ENCODE measurements around the gene CATSPERE.
"Not testable (repeated sequence)": the region's sequence is repeated elsewhere in the genome, so short reads cannot be mapped to it uniquely, and the experiment has no call there.

CATSPERE gene

DNA sequence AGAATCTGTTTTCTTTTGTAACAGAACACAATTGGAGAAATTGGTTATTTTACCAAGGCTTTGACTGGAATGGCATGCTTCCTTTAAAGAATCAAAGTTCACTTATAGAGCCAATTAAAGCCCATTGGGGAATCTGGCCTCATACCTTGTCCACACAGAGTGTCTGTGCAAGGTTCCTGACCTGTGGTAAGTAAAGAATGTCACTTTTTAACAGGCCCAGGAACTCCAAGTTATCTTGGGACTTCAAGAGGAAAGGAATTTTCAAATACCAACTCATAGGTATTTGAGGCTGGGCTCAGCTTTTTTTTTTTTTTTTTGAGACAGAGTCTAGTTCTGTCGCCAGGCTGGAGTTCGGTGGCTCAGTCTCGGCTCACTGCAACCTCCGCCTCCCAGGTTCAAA lies 2.3 kb upstream of the CATSPERE start:
- H3K4me3 ChIP-seq (ENCODE audit: low read depth, low read length) = no peak overlapping the region
- TF ChIP-seq, protein P1, sequence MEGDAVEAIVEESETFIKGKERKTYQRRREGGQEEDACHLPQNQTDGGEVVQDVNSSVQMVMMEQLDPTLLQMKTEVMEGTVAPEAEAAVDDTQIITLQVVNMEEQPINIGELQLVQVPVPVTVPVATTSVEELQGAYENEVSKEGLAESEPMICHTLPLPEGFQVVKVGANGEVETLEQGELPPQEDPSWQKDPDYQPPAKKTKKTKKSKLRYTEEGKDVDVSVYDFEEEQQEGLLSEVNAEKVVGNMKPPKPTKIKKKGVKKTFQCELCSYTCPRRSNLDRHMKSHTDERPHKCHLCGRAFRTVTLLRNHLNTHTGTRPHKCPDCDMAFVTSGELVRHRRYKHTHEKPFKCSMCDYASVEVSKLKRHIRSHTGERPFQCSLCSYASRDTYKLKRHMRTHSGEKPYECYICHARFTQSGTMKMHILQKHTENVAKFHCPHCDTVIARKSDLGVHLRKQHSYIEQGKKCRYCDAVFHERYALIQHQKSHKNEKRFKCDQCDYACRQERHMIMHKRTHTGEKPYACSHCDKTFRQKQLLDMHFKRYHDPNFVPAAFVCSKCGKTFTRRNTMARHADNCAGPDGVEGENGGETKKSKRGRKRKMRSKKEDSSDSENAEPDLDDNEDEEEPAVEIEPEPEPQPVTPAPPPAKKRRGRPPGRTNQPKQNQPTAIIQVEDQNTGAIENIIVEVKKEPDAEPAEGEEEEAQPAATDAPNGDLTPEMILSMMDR (IDR thresholded peaks at IDR 0.05; ENCODE audit: low read depth, low read length) = no peak

DNA sequence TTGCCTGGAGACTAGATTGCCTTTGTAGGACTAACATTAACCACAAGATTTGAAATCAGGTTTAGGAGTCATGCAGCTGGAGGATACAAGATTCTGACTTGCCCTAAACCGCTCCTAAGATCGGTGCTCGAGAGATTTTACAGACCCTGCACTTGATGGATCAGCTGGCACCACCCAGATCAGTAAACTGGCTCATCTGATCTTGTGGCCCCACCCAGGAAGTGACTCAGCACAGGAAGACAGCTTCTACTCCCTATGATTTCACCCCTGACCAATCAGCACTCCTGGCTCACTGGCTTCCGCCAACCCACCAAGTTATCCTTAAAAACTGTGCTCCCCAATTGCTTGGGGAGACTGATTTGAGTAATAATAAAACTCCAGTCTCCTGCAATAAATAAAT lies 876 bp upstream of the CATSPERE start:
- H3K4me3 ChIP-seq (ENCODE audit: low read depth, low read length) = no peak overlapping the region
- TF ChIP-seq, protein P1 (IDR thresholded peaks at IDR 0.05; ENCODE audit: low read depth, low read length) = no peak

DNA sequence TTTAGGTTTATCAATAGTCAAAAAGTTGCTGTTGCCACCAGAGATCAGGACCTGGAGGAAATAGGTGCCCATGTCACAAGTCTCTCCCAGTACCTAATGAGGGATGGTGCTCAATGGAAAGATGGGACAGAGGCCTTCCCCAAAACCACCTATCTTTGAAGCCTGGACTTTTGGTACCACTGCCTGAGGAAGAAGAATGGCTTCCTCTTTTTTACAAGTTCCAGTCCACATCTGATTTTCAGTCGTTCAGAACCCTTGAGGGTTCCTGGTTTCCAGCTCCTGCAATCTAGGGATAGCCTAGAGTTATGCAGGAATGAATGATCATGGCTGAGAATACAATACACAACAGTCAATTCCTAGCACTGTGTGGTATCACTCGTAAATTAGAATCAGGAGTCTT lies 5.7 kb downstream of the CATSPERE start:
- TF ChIP-seq, protein P1 (IDR thresholded peaks at IDR 0.05; ENCODE audit: low read depth, low read length) = no peak
- no peak overlapping the region for H3K4me3 ChIP-seq (ENCODE audit: low read depth, low read length)

DNA sequence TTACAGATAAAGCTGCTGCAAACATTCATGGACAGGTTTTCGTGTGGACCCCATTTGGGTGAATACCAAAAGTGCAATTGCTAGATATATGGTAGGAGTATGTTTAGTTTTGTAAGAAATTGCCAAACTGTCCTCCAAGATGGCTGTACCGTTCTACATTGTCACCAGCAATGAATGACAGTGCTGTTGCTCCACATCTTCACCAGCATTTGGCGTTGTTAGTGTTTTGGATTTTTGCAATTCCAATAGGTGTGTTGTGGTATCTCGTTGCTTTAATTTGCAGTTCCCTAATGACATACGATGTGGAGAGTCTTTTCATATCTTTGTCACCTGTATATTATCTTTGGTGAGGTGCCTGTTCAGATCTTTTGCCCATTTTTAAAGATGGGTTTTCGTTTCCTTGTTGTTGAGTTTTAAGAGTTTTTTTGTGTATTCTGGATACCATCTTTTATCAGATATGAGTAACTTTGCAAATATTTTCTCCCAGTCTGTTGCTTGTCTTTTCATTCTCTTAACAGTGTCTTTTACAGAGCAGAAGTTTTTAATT lies 12.1 kb downstream of the CATSPERE start:
- TF ChIP-seq, protein P1 (IDR thresholded peaks at IDR 0.05; ENCODE audit: low read depth, low read length) = no peak
- no peak overlapping the region for H3K4me3 ChIP-seq (ENCODE audit: low read depth, low read length)

DNA sequence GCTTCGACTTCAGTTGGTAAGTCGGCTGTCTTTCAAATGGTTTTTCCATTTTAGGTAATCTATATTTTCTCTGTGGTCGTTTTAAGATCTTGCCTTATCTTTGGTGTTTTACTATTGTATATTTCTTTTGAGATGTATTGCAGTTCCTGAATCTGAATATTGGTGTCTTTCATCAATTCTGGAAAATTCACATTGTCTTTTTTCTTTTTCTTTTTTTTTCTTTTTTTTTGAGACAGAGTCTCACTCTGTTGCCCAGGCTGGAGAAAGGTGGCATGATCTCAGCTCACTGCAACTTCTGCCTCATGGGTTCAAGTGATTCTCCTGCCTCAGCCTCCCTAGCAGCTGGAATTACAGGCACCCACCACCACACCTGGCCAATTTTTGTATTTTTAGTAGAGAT lies 23.9 kb downstream of the CATSPERE start:
- H3K4me3 ChIP-seq (ENCODE audit: low read depth, low read length) = not testable (repeated sequence)

DNA sequence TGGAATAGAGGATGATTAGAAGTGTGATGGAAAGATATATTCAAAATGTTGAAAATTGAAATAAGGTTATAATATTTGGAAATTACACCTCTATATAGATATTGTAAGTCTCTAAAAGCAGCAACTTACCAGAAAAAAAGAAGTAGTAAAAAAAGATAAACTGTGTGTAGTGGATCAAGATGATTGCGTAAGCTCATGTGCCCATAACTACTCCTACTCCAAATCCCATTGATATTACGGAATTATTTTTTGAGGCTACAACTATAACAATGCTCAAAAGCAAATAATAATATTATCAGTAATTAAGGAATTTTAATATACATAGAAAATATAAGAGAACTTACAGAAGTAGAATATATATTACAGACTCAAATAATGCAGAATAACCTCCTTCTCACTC lies 33.6 kb downstream of the CATSPERE start:
- H3K4me3 ChIP-seq (ENCODE audit: low read depth, low read length) = no peak overlapping the region
- TF ChIP-seq, protein P1 (IDR thresholded peaks at IDR 0.05; ENCODE audit: low read depth, low read length) = no peak

DNA sequence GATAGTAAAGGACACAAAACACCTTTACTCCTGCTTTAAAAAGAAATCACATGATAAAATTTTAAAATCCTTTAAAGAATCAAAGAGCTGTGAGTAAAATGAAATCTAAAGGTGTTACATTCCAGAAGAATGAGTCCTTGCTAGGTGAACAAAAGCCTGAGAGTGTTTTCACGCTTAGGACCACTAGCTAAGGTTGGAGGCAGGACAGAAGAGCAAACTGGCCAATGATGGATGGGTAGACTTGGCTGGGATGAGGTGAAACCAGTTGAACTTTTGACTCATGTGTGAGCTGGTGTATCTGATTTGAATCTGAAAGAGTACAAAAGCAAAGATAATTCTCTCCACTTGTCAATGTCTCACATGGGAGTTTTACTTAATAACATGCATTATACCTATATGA lies 35.1 kb downstream of the CATSPERE start:
- H3K4me3 ChIP-seq (ENCODE audit: low read depth, low read length) = no peak overlapping the region
- TF ChIP-seq, protein P1 (IDR thresholded peaks at IDR 0.05; ENCODE audit: low read depth, low read length) = no peak

DNA sequence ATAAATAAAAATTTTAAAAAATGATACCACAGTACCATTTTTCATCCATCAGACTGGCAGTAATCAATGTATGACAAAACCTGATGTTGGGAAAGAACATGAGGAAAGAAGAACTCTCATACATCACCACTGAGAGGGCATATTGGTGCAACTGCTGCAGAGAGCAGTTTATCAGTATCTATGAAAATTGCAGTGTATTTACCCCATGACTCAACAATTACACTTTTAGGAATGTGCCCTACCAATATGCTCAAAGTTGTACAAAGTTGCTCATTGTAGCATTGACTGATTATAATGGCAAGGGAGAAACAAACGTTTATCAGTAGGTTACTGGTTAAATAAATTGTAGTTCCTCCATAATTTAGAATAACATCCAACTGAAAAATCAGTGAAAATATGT lies 36.7 kb downstream of the CATSPERE start:
- TF ChIP-seq, protein P1 (IDR thresholded peaks at IDR 0.05; ENCODE audit: low read depth, low read length) = no peak
- no peak overlapping the region for H3K4me3 ChIP-seq (ENCODE audit: low read depth, low read length)

DNA sequence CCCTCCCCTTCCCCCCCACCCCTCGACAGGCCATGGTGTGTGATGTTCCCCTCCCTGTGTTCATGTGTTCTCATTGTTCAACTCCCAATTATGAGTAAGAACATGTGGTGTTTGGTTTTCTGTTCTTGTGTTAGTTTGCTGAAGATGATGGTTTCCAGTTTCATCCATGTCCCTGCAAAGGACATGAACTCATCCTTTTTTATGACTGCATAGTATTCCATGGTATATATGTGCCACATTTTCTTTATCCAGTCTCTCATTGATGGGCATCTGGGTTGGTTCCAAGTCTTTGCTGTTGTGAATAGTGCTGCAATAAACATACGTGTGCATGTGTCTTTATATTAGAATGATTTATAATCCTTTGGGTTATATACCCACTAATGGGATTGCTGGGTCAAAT lies 38.4 kb downstream of the CATSPERE start:
- not testable (repeated sequence) for H3K4me3 ChIP-seq (ENCODE audit: low read depth, low read length)

DNA sequence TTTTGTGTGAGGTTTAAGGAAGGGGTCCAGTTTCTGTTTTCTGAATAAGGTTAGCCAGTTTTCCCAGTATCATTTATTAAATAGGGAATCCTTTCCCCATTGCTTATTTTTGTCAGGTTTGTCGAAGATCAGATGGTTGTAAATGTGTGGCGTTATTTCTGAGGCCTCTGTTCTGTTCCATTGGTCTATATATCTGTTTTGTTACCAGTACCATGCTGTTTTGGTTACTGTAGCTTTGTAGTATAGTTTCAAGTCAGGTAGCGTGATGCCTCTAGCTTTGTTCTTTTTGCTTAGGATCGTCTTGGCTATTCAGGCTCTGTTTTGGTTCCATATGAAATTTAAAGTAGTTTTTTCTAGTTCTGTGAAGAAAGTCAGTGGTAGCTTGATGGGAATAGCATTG lies 39.4 kb downstream of the CATSPERE start:
- H3K4me3 ChIP-seq (ENCODE audit: low read depth, low read length) = not testable (repeated sequence)

Measured in WI38 (cell line).